GM21390 (cell line): ENCODE results near the gene ADARB2.

ENCODE experiments used
- ATAC-seq: cut with Tn5 transposase; IDR thresholded peaks from one replicate; pipeline ENCODE4 v1.9.1; 2021; ENCODE audit not compliant: unreplicated experiment

Gene ADARB2

DNA sequence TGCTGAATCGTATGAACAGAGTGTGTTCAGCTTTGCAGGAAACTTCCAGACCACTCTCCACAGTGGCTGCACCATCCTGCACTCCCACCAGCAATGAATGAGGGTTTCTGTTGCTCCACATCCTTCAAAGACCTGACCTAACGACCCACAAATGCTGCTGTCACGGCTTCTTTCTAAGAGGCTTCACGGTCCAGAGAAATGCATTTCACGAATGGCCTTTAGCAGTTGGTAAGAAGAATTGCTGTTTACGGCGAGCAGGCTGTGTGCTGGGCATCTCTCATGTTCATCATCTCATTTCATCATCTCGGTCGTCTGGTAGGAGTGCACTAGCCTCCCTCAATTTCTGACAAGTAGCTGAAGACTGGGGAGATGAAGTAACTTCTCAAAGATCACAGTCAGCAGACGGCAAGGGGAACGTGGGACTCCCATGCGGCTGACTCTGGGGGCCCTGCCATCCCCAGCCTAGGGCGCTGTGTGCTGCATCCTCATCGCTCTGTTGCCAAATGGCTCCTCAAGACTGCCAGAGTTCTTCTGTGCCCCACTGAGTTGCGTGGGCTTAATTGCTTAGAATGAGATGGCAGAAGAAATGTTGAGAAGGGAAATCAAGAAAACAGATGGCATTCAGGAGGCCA, 72.9 kb downstream of the ADARB2 start:
- ATAC-seq: no peak

DNA sequence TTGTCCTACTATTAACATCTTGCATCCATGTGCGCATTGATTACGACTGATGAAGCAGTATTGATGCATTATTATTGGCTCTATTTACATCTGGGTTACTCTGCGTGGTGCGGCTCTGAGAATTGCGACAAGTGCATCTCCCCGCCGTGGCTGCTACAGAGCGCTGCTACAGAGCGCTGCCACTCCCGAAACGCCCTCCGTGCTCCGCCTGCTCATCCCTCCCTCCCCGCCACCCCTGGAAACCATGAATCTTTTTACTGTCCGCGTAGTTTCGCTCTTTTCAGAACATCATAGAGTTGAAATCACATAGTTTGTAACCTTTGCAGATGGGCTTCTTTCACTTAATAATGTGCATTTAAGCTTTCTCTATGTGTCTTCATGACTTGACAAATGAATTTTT, 74.1 kb downstream of the ADARB2 start:
- ATAC-seq: no peak

DNA sequence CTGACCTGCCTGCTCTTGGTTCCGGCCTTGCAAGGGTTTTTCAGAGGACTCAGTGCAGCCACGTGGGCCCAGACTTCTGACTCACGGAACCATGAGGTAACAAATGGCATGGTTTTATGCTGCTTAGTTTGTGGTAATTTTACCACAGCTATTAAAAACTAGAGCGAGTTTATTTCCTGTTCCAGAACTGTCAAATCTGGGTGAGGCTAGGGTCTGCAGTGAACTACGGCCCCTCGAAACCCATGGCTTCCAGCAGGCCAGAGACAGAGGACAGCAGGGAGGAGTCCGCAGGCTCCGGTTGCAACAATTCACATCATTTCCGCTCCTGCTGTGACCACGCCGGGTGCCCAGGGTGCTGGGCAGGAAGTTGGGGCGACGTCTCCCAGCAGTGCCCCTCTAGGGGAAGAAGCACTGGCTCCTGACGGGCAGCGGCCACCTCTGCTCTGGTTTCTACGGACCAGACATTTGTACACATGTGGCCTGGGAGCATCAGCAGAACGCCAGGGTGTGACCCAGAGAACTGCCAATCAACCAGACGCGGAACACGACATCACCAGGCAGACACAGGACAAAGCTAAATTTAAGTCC, 74.8 kb downstream of the ADARB2 start:
- ATAC-seq: no peak

DNA sequence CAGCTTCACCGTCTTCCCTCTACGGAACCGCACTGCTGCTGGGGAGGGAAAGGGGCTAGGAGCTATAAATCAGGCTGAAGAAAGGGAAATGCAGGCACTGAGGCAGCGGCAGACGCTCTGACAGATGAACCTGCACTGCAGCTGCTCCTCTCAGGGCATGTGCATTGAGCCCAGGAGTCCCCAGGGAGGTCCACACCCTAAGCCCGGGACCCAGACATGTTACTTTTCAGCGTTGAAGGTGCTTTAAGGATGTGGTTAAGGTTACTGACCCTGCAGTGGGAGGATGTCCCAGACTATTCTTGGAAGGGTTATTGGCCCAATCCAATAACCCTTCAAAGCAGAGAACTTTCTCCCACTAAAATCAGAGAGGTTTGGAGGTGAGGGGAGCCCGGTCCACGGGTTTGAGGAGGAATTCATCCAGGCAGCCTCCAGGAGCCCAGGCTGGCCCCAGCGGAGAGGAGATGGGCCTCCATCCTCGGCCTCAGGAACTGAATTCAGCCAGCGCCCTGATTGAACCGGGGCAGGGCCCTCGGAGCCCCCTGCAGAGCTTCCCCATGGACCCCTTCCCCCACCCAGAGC, 75.4 kb downstream of the ADARB2 start:
- ATAC-seq: no peak

DNA sequence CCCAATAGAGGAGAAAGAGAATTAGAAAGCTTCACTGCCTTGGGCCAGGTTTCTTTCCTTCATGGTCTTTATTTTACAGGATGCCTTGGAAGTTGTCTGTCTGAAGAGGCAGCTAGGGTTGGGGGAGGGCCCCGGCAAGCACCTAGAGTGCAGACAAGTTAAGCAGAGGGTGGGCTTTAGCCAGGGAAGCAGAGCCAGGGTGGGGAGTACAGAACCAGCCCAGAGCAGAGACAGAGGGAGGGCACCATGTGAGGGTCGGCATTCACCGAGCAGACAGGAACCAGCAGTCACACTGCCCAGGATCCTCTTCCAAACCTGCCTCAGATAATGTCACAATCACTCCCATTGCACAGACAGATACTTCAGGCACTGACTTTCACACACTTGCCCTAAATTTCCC, 75.9 kb downstream of the ADARB2 start:
- no peak for ATAC-seq

DNA sequence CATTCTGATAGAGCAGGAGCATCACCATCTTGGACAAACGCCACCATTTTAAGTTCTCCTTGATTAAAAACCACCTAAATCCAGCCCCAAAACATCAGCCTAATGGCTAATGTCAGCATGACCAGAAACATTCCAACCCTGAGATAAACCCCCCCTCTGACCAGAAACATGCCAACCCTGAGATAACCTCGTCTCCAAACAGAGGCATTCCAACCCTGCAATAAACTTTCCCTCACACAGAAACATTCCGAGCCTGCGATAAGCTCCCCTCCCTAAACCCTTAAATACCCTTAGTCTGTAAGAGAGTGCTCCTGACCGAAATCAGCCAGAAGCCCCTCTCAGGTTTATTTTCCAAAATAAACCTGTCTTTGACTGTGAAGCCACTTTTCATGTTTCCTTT, 76.5 kb downstream of the ADARB2 start:
- no peak for ATAC-seq

DNA sequence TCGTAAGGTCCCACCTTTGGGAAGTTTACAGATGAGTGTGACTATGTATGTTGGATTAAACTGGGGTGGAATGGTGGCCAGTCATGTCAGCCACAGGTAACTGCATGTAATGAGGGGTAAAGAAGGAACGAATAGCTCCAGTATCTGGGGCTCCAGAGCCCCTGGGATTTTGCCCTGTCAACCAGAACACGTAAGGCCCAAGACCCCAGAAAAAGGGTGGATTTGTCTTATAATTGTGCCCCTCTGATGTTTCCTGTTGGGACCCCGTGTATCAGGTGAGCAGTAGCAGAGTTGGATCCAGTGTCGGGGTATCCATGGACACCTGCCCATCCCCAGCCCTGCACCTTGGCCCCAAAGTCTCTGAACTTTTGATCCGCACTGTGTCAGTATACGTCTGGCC, 76.9 kb downstream of the ADARB2 start:
- no peak for ATAC-seq

DNA sequence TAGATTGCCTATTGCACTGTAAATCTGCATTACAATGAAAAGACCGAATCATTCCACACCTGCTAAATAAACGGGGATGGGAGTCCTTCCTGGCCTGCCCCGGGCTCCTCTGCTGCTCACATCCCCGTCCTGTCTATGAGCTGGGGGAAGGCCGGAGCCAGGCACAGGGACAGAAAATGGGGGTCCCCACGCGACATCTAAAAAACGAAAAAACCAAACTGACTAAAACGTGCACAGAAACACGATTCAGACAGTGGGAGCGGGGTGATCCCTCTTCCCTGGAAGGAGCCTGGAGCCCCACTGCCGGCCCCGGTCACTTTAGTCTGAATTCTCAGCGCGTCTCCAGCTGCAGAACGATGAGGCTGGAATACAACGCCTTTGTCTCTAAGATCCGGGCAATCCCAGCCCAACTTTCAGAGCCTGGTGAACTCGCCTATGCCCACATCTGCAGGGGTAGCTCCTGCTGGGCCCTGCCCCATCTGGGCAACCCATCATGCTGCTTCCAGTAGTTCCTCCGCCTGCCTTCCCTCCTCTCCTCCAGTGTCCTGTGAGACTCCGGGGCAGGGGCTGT, 78.0 kb downstream of the ADARB2 start:
- no peak for ATAC-seq

DNA sequence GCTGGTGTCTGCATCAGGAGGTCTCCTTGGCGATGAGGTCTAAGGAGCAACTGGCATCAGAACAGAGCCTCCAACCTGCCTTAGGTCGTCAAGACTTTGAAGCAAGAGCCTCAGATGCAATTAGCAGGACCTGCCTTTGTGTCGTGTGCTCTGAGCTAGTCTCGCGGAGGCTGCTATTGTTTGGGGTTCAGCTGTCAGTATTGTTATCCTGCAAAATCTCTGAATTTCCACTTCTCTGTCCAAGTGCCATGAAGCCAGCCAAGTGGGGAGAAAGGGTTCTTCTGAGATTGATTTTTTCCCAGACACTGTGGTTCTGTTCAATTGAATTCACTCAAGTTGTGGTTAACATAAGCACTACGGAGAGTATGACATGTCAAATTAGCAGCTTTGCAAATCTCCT, 78.7 kb downstream of the ADARB2 start:
- no peak for ATAC-seq

DNA sequence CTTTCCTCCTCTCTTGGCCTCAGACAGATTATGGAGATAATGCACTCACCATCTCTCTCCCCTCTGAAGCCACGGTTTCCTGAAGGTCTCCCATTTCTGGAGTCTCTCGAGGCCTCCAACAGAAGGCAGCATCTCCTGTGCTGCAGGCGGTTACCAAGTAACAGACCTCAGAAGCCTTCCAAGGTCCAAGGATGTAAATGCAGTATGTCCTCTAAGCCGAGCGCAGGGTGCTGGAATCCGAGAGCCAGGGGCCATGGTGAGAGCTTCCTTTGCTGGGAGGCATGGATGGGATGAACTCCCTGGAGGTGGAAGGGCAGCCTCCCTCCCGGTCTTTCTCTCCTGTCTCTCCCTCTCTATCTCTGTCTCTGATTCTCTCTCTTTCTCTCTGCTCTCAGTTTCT, 79.8 kb downstream of the ADARB2 start:
- no peak for ATAC-seq

DNA sequence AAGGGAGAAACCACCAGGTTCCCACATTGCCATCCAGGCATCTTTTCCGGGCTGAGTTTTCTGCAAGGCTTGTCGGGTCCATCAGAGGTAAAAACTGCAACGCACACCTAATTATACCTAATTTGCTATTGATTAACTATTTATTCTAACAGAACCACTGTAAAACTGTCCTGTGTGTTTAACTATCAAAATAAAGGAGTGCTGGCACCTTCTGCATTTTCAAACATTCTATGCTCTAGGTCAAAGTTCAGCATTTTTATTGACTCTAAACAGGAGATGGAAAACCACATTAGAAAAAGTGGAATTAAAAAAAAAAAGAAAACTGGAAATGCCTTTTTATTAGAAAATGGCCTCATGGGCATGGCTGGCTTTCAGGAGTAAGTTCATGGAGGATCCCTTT, 82.0 kb downstream of the ADARB2 start:
- no peak for ATAC-seq

DNA sequence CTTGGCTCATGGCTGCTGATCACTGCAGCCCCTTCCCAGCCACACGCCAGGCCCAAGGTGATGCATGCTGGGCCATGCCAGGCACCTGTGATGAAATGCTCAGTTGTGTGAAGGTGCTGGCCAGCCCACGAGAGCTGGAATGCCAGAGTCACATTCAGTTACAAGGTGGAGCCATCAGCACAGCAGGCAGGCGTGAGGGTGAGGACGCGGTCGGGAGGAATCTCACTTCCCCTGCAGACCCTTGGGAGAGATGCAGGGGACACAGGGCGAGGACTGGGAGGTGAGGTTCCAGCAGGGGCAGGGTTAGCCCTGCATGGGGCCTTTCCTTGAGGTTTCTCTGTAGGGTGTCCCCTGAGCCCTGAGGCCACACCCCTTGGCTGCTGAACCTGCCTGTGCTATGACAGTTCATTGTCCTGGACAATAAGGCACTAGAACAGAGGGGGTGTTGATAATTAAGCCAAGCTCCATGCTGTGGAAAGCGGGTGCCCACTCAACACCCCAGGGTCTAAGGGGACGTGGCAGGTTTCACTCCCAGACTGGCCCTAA, 82.4 kb downstream of the ADARB2 start:
- no peak for ATAC-seq

DNA sequence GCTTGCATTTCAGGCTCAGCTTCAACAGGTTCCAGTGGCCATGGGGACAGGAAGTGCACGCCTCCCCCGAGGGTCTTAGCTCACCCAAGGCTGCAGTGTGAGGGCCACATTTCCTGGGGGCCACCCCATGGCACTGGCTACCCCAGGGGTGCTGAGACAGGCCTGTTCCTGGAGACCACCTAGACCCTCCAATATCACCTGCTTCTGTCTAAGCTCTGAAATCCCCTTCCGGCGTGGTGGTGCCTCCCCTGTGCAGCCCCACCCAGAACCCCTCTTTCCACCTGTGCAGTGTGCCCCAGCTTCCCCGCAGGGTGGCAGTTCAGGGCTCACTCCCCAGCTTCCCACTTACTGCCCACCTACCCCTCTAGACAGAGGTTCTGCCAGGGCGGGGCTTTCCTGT, 83.1 kb downstream of the ADARB2 start:
- no peak for ATAC-seq

DNA sequence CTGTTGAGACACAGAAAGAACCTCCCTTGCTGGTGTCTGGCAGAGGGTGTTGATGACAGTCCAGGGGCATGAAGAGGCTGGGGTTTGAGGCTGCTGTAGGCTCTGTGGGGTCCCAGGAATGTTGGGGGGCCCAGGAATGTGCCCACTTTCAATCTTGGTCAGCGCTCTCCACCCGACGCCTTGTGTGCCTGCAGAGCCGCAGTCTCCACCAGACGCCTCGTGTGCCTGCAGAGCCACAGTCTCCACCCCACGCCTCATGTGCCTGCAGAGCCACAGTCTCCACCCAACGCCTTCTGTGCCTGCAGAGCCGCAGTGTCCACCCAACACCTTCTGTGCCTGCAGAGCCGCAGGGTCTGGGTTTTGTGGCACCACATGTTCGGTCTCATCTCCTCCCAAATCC, 84.0 kb downstream of the ADARB2 start:
- ATAC-seq: no peak

DNA sequence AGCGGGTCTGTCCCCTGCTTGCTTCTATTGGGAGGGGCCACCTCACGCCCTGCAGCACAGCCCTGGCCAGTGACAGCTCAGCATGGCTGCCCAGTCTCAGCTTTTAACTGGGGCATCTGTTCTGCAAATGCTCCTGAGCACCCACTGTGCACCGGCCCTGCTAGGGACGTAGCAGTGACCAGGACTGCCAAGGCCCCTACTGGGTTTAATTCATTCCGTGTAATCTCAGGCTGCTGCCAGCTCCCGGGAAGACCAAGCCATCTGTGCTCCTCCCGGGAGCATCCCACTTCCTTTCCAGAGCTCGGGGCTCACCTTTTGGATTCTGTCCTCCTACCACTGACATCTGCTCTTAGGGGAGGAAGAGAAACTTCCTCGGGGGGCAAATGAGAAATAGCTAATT, 85.2 kb downstream of the ADARB2 start:
- ATAC-seq: no peak

DNA sequence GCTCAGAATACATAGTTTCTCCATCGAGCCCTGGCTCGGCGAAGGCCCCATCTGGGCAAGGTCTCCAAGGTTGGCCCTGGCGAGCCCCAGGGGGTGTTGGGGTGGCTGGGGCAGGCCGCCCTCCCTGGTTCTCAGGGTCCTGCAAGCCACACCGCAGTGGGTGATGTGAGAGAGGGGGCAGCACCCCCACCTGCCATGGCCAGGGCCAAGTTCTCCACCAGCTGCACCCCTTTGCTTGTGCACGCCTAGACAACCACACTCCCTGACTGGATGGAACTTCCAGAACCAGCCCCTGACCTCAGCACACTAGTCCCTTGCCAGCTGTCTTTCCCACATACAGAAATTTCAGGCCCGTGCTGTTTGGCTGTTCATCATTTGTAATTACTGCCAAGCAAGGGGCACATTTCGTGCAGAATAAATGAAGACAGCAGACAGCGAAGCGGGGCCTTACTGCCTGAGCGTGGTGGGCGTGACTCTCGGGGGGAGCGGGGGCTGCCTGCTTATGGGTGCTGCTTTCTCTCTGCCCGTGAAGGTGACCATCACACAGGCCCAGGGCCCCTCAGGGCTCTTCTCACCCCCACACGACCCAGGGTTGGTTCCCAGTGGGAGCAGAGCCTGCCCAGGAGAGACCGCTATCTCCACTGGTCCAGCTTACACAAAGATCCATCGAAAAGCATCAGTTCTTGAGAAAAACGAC, 85.9 kb downstream of the ADARB2 start:
- no peak for ATAC-seq

DNA sequence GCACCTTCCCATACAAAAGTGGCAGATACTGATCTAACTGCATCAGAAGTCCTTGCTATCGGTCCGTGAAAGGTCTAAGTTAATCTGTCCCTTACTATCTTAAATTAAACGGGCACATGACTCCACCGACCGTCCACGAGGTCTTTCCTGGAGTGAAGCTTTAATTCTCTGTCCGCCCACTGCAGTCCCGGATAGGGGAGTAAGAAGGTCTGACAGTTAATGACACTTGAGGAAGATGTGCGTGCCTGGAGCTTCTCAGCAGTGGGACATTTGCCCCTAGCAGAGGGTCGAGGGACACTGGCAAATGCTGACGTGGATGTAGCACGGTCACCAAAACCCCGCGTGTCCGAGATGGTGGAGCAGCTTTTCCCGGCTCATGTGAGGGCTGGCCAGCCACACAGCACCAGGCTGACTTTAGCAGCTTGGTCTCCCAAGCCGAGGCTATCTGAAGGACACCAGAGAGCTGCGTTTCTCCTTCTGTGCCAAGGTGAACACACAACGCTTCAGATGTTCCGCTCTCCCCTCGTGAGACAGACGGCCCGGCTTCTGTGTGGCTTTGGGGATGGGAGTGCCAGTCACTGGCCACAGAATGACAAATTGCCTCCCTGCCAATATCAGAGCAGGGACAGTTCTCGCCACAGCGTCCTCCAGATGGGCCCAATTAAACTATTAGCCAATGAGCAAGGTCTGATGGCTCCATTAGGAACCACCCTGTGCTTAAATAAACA, 86.6 kb downstream of the ADARB2 start:
- no peak for ATAC-seq

DNA sequence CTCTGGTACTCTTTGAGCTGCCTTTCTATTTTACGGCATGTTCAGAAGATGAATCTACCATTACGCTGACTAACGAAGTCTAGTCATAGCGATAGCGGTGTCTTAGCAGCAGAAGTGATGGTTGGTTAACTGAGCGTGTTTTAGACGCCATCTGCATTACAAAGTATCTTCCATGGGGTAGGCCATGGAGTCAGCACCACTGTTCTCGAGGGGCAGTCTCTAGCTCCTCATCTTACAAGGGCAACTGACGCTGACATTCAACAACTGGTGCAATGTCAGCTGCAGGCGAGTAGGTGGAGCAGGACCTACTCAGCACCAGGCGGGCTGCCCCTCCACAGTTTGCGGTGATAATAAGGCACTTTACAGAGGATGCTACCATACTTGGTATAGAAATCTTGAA, 88.7 kb downstream of the ADARB2 start:
- no peak for ATAC-seq

DNA sequence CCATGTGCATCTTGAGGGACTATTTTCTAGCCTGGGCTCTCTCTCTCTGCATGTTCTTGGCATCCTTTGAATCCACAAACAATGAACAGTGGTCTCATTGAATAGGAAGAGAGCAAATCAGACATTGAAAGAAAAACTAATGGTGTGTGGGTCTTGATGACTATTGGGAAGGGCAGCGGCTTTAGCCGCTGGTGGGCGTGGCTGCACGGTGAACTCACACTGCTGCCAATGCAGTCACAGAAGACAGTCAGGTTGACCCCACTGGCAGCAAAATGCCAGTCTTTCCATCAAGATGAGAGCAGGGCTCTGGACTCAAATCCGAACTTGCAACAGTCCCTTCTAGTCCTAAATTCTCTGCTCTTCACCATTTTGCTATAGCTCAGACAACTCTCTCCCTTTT, 91.0 kb downstream of the ADARB2 start:
- ATAC-seq: no peak

DNA sequence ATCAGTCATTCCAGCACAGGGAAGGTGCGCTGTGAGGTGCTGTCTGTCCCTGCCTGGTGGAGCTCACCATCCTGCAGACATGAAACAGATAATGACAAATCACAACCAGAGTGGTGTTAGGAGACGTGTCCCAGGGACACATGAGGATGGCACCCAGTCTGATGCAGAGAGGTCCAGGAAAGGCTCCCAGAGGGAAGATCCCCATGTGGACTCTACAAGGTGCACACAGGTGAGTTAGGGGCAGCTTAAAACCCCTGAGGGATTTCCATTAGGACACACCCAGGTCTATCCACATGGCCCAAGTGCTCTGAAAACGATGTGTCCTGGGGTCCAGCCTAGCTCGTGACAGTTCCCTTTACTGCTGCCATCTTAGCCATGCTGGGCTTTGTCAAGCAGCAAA, 91.4 kb downstream of the ADARB2 start:
- no peak for ATAC-seq

DNA sequence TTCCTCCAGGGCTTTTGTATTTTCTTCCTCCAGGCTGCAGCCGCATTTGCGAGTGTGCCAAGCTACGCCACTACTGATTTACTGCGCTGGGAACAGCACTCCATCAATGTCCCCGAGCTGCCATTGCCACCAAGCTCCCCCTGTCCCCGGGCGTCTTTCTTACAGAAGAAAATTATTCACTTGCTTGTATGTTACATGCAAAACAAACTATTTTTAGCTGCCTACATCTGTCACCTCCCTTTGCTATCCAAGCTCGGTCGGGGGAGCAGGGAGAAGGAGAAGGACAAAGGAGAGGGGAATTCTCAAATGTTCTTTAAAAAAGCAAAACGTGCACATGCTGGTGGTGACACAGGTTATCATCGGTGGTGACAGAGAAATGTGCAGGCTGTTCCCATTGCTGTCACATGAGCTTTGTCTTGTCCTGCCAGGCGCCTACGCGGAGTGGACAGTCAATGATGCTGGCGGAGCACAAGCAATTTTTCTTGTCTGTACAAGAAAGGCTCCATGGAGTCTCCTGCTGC, 93.1 kb downstream of the ADARB2 start:
- no peak for ATAC-seq
